Measurements from ENCODE around the gene TGFBR3L. TPM values are rescaled to one million over a fixed set of nuclear protein-coding genes. Genes with fewer than 3 reads are reported as not detected.

Gene TGFBR3L
- total and polyA plus RNA-seq, 2 donors (not counting 3 experiments of a cell fraction or from before 2014, with no cell fraction given) = 0.35 TPM; not detected in 1

GRCh38 chr19:7907544-7907943 is 7.1 kb upstream of the TGFBR3L start:
- no peaks in the 10 kb centered on the region for H4K20me1 ChIP-seq (replicated peaks; ENCODE audit: control insufficient read depth, extremely low read depth, insufficient read depth, low read length)
- DNase-seq (ENCODE audit: low read depth, low spot score) (no peak), FAIRE-seq (no peak)
- no peak overlapping the region for H3K4me2 ChIP-seq (ENCODE audit: insufficient read depth, low read length)
- CTCF ChIA-PET = interaction anchor here (1.0 kb wide), 1 partner anchor 10 kb away, joined by 4 read pairs; no protein-coding TSS in a partner anchor
- H2AFZ ChIP-seq (ENCODE audit: low read depth, low read length) = no peak overlapping the region
- BruUV-seq (replicated peaks) = no TSS peak
- POLR2A ChIA-PET = no interaction called here
- peaks cover 15% of the 10 kb centered on the region for H3K4me1 ChIP-seq (ENCODE audit: control insufficient read depth, extremely low read depth, insufficient read depth, low read length)
- intact Hi-C loops (cut with micrococcal nuclease) = no loop called here
- no peaks in the 10 kb centered on the region for H3K9me3 ChIP-seq (replicated peaks; ENCODE audit: control insufficient read depth, insufficient read depth, low read length)
- TF ChIP-seq GATA2 (IDR thresholded peaks at IDR 0.05; ENCODE audit: insufficient read depth, insufficient read length, low read depth, low read length) (no peak), CTCF (IDR thresholded peaks at IDR 0.05; ENCODE audit: extremely low read depth in 1 of 2, insufficient read depth in 1 of 2, low read depth in 1 of 2, low read length in 2 of 2) (no peak), MAX (IDR thresholded peaks at IDR 0.05; ENCODE audit: insufficient read depth, insufficient read length) (no peak), FOS (IDR thresholded peaks at IDR 0.05; ENCODE audit: borderline replicate concordance, insufficient read depth, low read length) (no peak), JUN (IDR thresholded peaks at IDR 0.05; ENCODE audit: borderline replicate concordance, insufficient read depth, insufficient read length, low read depth) (no peak), EZH2 (IDR thresholded peaks at IDR 0.05; ENCODE audit: borderline replicate concordance, low read depth, low read length, severe bottlenecking) (no peak), MYC (IDR thresholded peaks at IDR 0.05; ENCODE audit: low read depth, low read length) (no peak), POLR2AphosphoS5 (IDR thresholded peaks at IDR 0.05; ENCODE audit: insufficient read depth, low read depth, low read length) (no peak), POLR2A (IDR thresholded peaks at IDR 0.05; ENCODE audit: low read depth, low read length) (no peak)
- peaks cover 28% of the 10 kb centered on the region for H3K79me2 ChIP-seq (ENCODE audit: control insufficient read depth, insufficient read depth, low read length)
- no peaks in the 10 kb centered on the region for H3K9me1 ChIP-seq (replicated peaks; ENCODE audit: control insufficient read depth, extremely low read depth, insufficient read depth, low read length)
- H3K27me3 ChIP-seq (ENCODE audit: control insufficient read depth in 2 of 2, insufficient read depth in 2 of 2, low read length in 2 of 2) = no peaks in the 10 kb centered on the region
- dilution Hi-C loops (cut with MboI; ENCODE audit: extremely low pct_ligation_motif_present, low sequenced_read_pairs) = no loop called here
- peaks cover 0 to 23% of the 10 kb centered on the region in 2 experiments for H3K36me3 ChIP-seq (ENCODE audit: control insufficient read depth in 2 of 2, extremely low read depth in 1 of 2, insufficient read depth in 2 of 2, low read length in 2 of 2)
- no peak overlapping the region for H3K9ac ChIP-seq (replicated peaks; ENCODE audit: extremely low read depth, insufficient read depth, low read length)
- H3K4me3 ChIP-seq (replicated peaks in 1 of 3; ENCODE audit: insufficient read depth in 1 of 3, low read depth in 1 of 3, low read length in 3 of 3) = no peak overlapping the region
- no peak overlapping the region for H3K27ac ChIP-seq (ENCODE audit: insufficient read depth, low read depth, low read length)
